Muscle of leg (tissue), 16 donors: ENCODE measurements around the gene IFT74. TPM values are rescaled to one million over a fixed set of nuclear protein-coding genes. Genes with fewer than 3 reads are reported as not detected.

Experiments
- DNase-seq: peaks from one replicate; pipeline ENCODE4 v3.0.0; 2013
- H3K27ac ChIP-seq: one replicate; pipeline ENCODE4 v1.5.1; 2013; ENCODE audit warnings: mild to moderate bottlenecking, low read length, control low read depth
- H3K27me3 ChIP-seq: one replicate; pipeline ENCODE4 v1.6.1; 2013; ENCODE audit warnings: low read length; ENCODE audit not compliant: control insufficient read depth, insufficient read depth
- H3K36me3 ChIP-seq: one replicate; pipeline ENCODE4 v1.6.1; 2013; ENCODE audit warnings: low read length; ENCODE audit not compliant: control insufficient read depth, insufficient read depth
- H3K4me1 ChIP-seq: one replicate; pipeline ENCODE4 v1.6.1; 2013; ENCODE audit warnings: low read length; ENCODE audit not compliant: control insufficient read depth, insufficient read depth
- H3K4me3 ChIP-seq: one replicate; pipeline ENCODE4 v1.5.1; 2013; ENCODE audit warnings: low read length, control low read depth
- H3K9me3 ChIP-seq: replicated peaks from 2 replicates; pipeline ENCODE4 v1.6.1; 2013; ENCODE audit warnings: low read depth, low read length; ENCODE audit not compliant: control insufficient read depth
- WGBS: methylation state at CpG from one replicate; pipeline ENCODE4 v1.1.5; 2013; ENCODE audit warnings: missing lambda C conversion rate; ENCODE audit not compliant: insufficient coverage; 5-methylcytosine and 5-hydroxymethylcytosine counted together
- long read RNA-seq, 11 donors: transcript quantifications; one replicate each; lab custom pipeline, GENCODE V29; 2026
- polyA plus RNA-seq, 8 donors: library from polyadenylated mRNA; unstranded; fragments of 120-200 nt; gene quantifications; one replicate each; pipeline versions ENCODE4 v1.2.1 to v1.2.3, GENCODE V29; 2013; ENCODE audit warnings: inconsistent platforms in 1 of 8, low replicate concordance in 1 of 8; ENCODE audit not compliant: insufficient read length in 8 of 8, insufficient read depth in 1 of 8
- total RNA-seq: library from RNA; stranded (reverse); fragments of 120-200 nt; gene quantifications from one replicate; pipeline ENCODE4 v1.2.4, GENCODE V29; 2013

The IFT74 gene
- 15.1 TPM for total RNA-seq
- 10 to 100 TPM; 12.6 to 15.0 (median 13.9) TPM for polyA plus RNA-seq
- long read RNA-seq, donor 1, partial matches to known transcripts: 0 of 1 reads
- long read RNA-seq, donor 1, other reads (novel, unspliced or antisense): 0 of 1 reads
- long read RNA-seq, donor 2, partial matches to known transcripts: 0 of 1 reads
- long read RNA-seq, donor 2, other reads (novel, unspliced or antisense): 0 of 1 reads
- long read RNA-seq, donor 3, transcript IFT74-201 (20 exons, 2,160 nt): major isoform, 5 of 5 reads
- long read RNA-seq, donor 3, partial matches to known transcripts: 0 of 5 reads
- long read RNA-seq, donor 3, other reads (novel, unspliced or antisense): 0 of 5 reads
- long read RNA-seq, donor 4: 0 reads
- long read RNA-seq, donor 5, transcript IFT74-201 (20 exons, 2,160 nt): major isoform, 5 of 5 reads
- long read RNA-seq, donor 5, partial matches to known transcripts: 0 of 5 reads
- long read RNA-seq, donor 5, other reads (novel, unspliced or antisense): 0 of 5 reads
- long read RNA-seq, donor 6: 0 reads
- long read RNA-seq, donor 7: 0 reads
- long read RNA-seq, donor 8, partial matches to known transcripts: 0 of 3 reads
- long read RNA-seq, donor 8, other reads (novel, unspliced or antisense): 0 of 3 reads
- long read RNA-seq, donor 9: 0 reads
- long read RNA-seq, donor 10, partial matches to known transcripts: 0 of 1 reads
- long read RNA-seq, donor 10, other reads (novel, unspliced or antisense): 0 of 1 reads
- long read RNA-seq, donor 11, partial matches to known transcripts: 0 of 2 reads
- long read RNA-seq, donor 11, other reads (novel, unspliced or antisense): 0 of 2 reads

DNA sequence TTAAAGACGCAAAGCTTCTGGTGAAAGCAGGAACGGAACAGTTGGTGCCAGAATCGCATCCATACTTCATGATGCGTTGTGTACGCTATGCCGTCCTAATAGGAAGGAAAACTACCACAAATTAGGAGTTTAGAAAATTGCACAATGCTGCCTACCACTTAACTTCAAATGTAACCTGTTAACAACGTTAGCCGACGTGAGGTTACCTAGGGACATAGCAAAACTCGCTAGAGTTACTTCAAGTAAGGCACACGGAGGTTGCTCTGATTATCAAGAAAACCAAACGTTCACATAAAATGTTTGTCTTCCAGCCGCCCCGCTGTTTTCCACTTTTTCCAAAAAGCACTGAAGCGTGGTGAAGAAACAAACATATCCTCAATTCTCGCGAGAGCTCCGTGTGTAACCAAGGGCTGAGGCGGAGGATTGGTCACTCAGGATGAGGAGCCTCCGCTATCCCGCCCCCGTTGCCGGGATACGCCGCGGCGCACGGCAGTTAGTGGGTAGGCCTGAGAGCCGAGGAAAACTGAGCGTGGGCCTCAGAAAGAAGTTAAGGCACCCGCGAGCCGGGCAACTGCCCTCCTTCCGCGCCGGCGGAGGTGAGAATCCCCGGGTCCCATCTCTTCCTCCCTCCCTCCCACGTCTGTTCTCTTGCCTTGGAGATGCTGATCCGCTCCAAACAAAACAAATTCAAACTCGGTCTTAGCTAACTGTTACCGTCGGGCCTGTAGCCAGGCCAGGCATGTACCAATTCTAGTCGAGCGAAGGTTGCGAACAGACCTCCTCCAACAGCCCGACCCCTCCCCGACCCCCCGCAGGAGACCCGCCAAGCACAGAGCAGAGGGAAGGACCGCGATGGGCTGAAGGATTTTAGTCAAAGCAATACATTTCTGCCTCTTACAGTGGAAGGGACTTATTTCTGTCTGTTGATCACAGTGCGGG lies at the start of gene IFT74:
Gene IFT74, plus strand, starts transcription at position 492 of the 939 bp plus-strand sequence. CDS start 5,556 bp downstream, outside the sequence.
- Histone ChIP-seq H3K27ac (peak within 1 kb of the TSS; percentile 99), H3K27me3 (no peaks in the 10 kb centered on the region), H3K36me3 (no peaks in the 10 kb centered on the region), H3K9me3 (no peaks in the 10 kb centered on the region), H3K4me1 (peaks cover 2% of the 10 kb centered on the region), H3K4me3 (peak within 1 kb of the TSS; percentile 81)
- DNase-seq: peak; percentile 100
- WGBS: under 1% methylated on average over 21 of the region's 53 CpGs

DNA sequence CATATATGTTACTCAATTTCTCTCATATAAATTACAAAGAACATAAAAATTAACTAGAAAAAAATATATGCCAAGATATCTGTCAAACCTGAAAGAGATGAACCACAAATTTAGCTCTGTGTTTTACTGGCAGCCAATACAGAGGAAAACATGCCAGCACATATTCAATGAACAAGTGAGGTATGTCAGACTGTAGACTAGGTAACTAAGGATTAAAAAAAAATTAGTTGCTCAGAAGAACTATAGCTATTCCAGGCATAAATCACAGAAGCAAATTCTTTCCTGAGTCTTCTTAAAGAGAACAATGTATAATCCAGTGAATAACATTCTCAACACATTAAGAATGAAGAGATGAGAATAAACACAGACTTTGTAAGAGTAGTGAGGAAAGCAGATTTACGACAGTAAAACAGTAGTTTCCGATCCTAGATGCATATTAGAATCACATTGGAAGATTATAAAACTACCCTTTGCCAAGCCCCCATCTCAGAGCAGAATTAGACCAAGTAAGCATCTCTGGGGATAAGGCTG lies 43.0 kb upstream of the IFT74 start:
- H3K9me3 ChIP-seq: no peaks in the 10 kb centered on the region
- no peak overlapping the region for H3K27ac ChIP-seq
- H3K4me3 ChIP-seq: no peak overlapping the region
- no peaks in the 10 kb centered on the region for H3K4me1 ChIP-seq
- no CpG with 5 or more reads among the region's 2 CpGs for WGBS
- H3K36me3 ChIP-seq: peaks cover 11% of the 10 kb centered on the region
- DNase-seq: no peak
- H3K27me3 ChIP-seq: no peaks in the 10 kb centered on the region

DNA sequence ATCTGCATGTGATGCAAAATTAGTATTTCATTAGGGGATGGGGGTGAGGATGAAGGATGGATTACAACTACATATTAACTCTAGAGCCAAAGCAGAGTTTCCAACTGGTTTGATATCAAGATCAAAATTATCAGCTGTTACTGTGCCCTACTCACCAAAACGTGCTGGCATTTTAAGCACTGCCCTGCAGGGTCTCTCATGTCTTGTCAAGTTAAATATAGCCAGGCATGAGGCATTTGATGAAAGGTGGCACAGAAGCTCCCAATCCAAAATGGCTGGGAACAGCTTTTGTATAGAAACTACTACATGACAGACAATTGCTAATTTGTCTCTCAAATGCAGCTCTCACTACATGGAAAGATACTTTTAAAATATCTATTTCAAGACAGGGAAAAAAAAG lies 36.5 kb upstream of the IFT74 start:
- Histone ChIP-seq H3K4me1 (no peaks in the 10 kb centered on the region), H3K9me3 (no peaks in the 10 kb centered on the region), H3K4me3 (no peak overlapping the region), H3K27me3 (no peaks in the 10 kb centered on the region), H3K36me3 (peaks cover 27% of the 10 kb centered on the region), H3K27ac (no peak overlapping the region)
- WGBS: no CpG with 5 or more reads among the region's 1 CpG
- no peak for DNase-seq

DNA sequence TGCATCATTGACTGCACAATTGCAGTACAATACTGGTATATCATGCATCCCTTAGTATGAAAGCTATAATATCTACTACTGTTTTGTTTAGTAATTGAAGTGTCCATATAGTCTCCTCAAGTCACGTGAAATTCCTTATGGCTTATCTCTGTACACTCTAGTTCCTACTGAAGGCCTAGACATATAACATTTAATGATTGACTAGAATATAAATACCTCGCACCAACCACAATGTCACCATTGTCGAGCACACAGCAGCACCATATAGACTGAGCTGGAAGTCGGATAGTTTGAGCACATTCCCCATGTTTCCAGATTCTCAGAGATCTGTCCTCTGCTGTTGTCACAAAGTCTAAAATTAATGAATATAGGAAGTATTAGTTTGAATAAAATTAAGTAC lies 30.6 kb upstream of the IFT74 start:
- H3K4me1 ChIP-seq: no peaks in the 10 kb centered on the region
- H3K36me3 ChIP-seq: peaks cover 33% of the 10 kb centered on the region
- H3K9me3 ChIP-seq: no peaks in the 10 kb centered on the region
- no CpG with 5 or more reads among the region's 4 CpGs for WGBS
- H3K4me3 ChIP-seq: no peak overlapping the region
- no peaks in the 10 kb centered on the region for H3K27me3 ChIP-seq
- no peak for DNase-seq
- no peak overlapping the region for H3K27ac ChIP-seq

DNA sequence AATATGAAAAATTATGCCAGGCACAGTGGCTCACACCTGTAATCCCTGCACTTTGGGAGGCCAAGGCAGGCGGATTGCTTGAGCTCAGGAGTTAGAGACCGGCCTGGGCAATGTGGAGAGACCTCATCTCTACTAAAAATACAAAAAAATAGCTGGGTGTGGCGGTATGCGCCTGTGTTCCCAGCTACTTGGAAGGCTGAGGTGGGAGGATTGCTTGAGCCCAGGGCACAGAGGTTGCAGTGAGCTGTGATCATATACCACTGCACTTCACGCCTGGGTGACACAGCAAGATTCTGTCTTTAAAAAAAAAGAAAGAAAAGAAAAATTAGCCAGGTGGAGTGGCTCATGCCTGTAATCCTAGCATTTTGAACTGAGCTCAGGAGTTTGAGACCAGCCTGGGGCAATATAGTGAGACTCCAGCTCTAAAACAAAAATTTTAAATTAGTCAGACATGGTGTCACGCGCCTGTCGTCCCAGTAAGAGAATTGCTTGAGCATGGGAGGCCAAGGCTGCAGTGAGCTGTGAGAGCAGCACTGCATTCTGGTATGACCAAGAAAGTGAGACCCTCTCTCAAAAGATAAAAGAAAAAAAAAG lies 27.2 kb upstream of the IFT74 start:
- H3K4me1 ChIP-seq: no peaks in the 10 kb centered on the region
- no peak overlapping the region for H3K27ac ChIP-seq
- H3K4me3 ChIP-seq: no peak overlapping the region
- H3K27me3 ChIP-seq: no peaks in the 10 kb centered on the region
- H3K9me3 ChIP-seq: no peaks in the 10 kb centered on the region
- DNase-seq: no peak
- WGBS: 94% methylated on average over 3 of the region's 8 CpGs
- peaks cover 19% of the 10 kb centered on the region for H3K36me3 ChIP-seq

DNA sequence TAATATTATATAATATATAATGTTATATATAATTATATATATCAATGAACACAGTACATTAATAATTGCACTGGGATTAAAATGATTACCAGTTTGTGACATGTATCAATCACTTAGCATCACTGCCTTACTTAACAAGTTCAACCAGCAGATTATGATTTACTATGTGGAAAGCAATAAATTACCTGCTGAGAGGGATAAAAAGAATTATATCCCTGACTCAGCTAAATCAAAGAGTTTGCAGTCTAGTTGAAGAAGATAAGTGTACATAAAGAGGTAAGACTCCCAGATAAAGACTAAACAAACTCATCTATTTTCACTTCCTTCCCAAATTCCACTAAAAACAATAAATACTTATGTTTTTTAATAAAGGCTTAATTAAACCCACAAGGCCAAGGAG lies 20.4 kb upstream of the IFT74 start:
- Histone ChIP-seq H3K4me1 (no peaks in the 10 kb centered on the region), H3K4me3 (no peak overlapping the region), H3K36me3 (no peaks in the 10 kb centered on the region), H3K27ac (no peak overlapping the region), H3K9me3 (peaks cover 7% of the 10 kb centered on the region), H3K27me3 (no peaks in the 10 kb centered on the region)
- DNase-seq: no peak

DNA sequence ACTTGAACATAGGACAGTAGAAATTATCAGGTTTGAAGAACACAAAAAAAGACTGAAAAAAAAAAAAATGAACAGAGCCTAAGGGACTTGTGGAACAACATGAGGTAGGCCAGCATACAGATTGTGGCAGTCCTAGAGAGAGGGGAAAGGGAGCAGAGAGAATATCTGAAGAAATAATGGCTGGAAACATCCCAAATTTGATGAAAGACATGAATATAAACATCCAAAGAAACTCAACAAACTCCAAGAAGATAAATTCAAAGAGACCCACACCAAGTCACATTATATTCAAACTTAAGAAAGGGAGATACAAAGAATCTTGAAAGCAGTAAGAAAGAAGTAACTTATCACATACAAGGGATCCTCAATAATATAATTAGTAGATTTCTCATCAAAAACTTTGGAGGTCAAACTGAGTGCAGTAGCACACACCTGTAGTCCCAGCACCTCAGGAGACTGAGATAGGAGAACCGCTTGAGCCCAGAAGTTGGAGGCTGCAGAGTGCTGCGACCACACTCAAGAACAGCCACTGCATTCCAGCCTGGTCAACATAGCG lies 18.3 kb upstream of the IFT74 start:
- 92% methylated on average over 2 of the region's 3 CpGs for WGBS
- DNase-seq: no peak
- Histone ChIP-seq H3K9me3 (peaks cover 7% of the 10 kb centered on the region), H3K4me1 (no peaks in the 10 kb centered on the region), H3K27ac (no peak overlapping the region), H3K4me3 (no peak overlapping the region), H3K36me3 (no peaks in the 10 kb centered on the region), H3K27me3 (no peaks in the 10 kb centered on the region)

DNA sequence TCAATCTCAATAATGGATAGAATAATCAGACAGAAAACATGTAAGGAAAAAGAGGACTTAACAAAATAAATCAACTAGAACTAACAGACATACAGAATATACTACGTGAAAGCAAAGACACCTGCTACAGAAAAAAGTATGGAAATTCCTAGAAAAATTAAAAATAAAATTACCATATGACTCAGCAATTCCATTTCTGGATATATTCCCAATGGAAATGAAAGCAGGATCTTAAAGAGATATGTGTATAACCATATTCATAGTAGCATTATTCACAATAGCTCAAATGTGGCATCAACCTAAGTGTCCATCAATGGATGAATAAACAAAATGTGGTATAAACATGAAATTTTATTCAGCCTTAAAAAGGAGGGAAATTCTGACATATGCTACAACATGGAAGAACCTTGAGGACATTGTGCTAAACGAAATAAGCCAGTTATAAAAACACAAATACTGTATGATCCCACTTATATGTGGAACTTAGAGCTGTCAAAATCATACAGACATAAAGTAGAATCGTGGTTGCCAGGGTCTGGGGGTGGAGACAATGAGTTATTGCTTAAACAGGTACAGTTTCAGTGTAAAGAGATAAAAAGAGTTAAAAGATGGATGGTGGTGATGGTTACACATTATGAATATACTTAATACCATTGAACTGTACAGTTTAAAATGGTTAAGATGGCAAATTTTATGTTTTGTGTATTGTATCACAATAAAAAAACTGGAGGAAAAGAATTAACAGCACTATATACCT lies 16.1 kb upstream of the IFT74 start:
- DNase-seq: no peak
- no peaks in the 10 kb centered on the region for H3K27me3 ChIP-seq
- peaks cover 7% of the 10 kb centered on the region for H3K9me3 ChIP-seq
- no peaks in the 10 kb centered on the region for H3K4me1 ChIP-seq
- H3K27ac ChIP-seq: no peak overlapping the region
- no CpG with 5 or more reads among the region's 3 CpGs for WGBS
- H3K36me3 ChIP-seq: no peaks in the 10 kb centered on the region
- H3K4me3 ChIP-seq: no peak overlapping the region

DNA sequence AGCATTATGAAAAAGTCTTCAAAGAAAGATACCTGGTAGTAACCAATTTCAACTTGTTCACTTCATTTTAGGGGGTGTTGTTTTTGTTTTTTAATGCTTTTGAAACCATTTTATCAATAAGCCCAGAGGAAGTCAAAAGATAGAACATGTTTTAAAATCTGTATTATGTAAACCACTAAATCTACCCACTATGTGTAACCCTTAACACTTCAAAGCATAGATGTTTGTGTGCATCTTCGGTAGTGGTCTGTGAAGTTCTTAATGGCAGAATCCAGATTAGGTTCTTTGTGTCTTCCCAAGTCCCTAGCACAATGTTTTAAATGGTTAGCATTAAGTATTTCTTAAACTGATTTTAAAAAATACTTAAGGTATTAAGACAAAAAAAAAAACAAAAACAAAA lies 15.4 kb upstream of the IFT74 start:
- no CpG with 5 or more reads among the region's 1 CpG for WGBS
- DNase-seq: no peak
- H3K4me3 ChIP-seq: no peak overlapping the region
- no peaks in the 10 kb centered on the region for H3K36me3 ChIP-seq
- no peaks in the 10 kb centered on the region for H3K27me3 ChIP-seq
- peaks cover 7% of the 10 kb centered on the region for H3K9me3 ChIP-seq
- peaks cover 4% of the 10 kb centered on the region for H3K4me1 ChIP-seq
- no peak overlapping the region for H3K27ac ChIP-seq
